Mesodermal cell (in vitro differentiated cells): ENCODE measurements around the gene TPPP.
"Not testable (repeated sequence)": the region's sequence is repeated elsewhere in the genome, so short reads cannot be mapped to it uniquely, and the experiment has no call there.

ENCODE experiments used
- H3K27ac ChIP-seq: 2 replicates; pipeline ENCODE4 v1.7.0; 2013; ENCODE audit warnings: mild to moderate bottlenecking, low read depth, low read length, moderate library complexity; ENCODE audit not compliant: severe bottlenecking
- H3K36me3 ChIP-seq: 2 replicates; pipeline ENCODE4 v1.7.1; 2013; ENCODE audit warnings: mild to moderate bottlenecking, low read length, moderate library complexity; ENCODE audit not compliant: control insufficient read depth, insufficient read depth
- H3K4me1 ChIP-seq: one replicate; pipeline ENCODE4 v1.7.1; 2013; ENCODE audit warnings: mild to moderate bottlenecking, low read length; ENCODE audit not compliant: insufficient read depth, control insufficient read depth, poor library complexity, severe bottlenecking
- H3K4me3 ChIP-seq: 2 replicates; pipeline ENCODE4 v1.7.0; 2013; ENCODE audit warnings: low read length, control low read depth, mild to moderate bottlenecking; ENCODE audit not compliant: insufficient read depth, poor library complexity, severe bottlenecking; ENCODE audit errors: extremely low read depth
- H3K9me3 ChIP-seq: 2 replicates; pipeline ENCODE4 v1.7.1; 2013; ENCODE audit warnings: mild to moderate bottlenecking, low read length, moderate library complexity; ENCODE audit not compliant: control insufficient read depth
- WGBS, 2 experiments: methylation state at CpG; one replicate each; pipeline ENCODE4 v1.1.5; 2013; ENCODE audit warnings: missing lambda C conversion rate in 2 of 2; ENCODE audit not compliant: insufficient coverage in 2 of 2; 5-methylcytosine and 5-hydroxymethylcytosine counted together

The TPPP gene

GRCh38 chr5:692529-693041, 567 bp downstream of the TPPP start:
- WGBS, 2 experiments = 5% methylated on average over 4 of the region's 41 CpGs; no CpG with 5 or more reads in 1 of the 2 experiments
- H3K27ac ChIP-seq, H3K36me3 ChIP-seq, H3K9me3 ChIP-seq, H3K4me1 ChIP-seq: not testable (repeated sequence)
- H3K4me3 ChIP-seq = peak overlapping the region; percentile 19

- H3K4me1 ChIP-seq = no peaks in the 10 kb centered on the region
- no peaks in the 10 kb centered on the region for H3K36me3 ChIP-seq
- H3K4me3 ChIP-seq = no peak overlapping the region
- no CpG with 5 or more reads among the region's 2 CpGs for WGBS, 2 experiments
- no peak overlapping the region for H3K27ac ChIP-seq
- H3K9me3 ChIP-seq = no peaks in the 10 kb centered on the region
Measured at GRCh38 chr5:691817-692528, 1.2 kb downstream of the TPPP start.

- not testable (repeated sequence) for H3K9me3 ChIP-seq, H3K4me1 ChIP-seq, H3K27ac ChIP-seq, H3K36me3 ChIP-seq, H3K4me3 ChIP-seq
- WGBS, 2 experiments = no CpG with 5 or more reads among the region's 23 CpGs
Measured at GRCh38 chr5:691049-691448, 2.1 kb downstream of the TPPP start.

DNA sequence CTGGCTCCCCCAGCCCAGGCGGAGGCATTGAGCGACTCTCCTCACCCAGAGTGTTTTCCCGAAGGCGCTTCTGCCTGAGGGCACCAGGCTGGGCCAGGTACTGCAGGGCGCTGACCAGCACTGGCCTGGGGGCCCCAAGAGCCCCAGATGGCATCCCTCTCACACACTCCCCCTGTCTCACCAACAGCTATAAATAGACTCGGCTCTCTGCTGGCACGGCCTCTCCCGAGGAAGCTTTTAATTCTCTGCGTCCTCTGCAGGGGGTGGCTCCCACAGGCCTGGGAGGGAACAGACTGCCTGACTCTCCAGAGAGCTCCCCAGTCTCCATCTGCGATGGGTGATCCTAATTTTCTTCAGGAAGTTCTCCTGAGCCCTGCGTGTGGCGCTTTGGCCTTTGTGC, 2.9 kb downstream of the TPPP start:
- not testable (repeated sequence) for H3K4me1 ChIP-seq, H3K4me3 ChIP-seq, H3K9me3 ChIP-seq, H3K27ac ChIP-seq, H3K36me3 ChIP-seq
- WGBS, 2 experiments = no CpG with 5 or more reads among the region's 12 CpGs

DNA sequence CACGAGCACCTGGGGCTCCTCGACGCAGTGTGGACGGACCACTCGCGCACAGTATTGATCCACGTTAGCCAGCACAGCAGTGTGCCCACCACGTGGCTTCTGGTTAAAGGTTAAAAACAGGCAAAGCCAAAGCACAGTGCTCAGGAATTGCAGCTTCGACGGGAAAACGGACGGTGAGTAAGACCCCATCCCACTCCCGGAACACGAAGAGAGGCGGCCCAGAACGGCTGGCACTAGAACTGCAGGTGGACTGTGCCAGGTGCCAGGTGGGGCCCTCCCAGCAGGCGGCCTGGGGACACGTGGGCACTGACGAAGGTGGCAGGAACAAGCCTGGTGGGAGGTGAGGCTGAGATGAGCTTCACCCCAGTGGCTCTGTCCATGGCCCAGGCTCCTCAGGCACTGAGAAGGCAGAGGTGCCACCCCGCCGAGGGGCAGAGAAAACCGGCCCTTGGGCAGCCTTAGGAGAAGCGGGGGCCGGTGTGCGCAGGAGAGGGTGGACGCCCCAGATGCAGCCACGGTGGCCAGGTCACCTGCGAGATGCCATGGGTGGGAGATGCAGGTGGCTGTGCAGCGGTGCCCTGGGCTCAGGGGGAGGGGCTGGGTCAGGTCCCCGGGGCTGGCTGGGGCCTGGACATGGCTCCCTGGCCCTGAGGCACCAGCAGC, 4.7 kb downstream of the TPPP start:
- H3K27ac ChIP-seq, H3K4me3 ChIP-seq, H3K4me1 ChIP-seq, H3K36me3 ChIP-seq, H3K9me3 ChIP-seq: not testable (repeated sequence)
- 71 to 93% methylated on average over 8 to 11 of the region's 30 CpGs for WGBS, 2 experiments

- H3K36me3 ChIP-seq, H3K4me1 ChIP-seq, H3K9me3 ChIP-seq, H3K4me3 ChIP-seq, H3K27ac ChIP-seq: not testable (repeated sequence)
- WGBS, 2 experiments = no CpG with 5 or more reads among the region's 12 CpGs
Measured at GRCh38 chr5:686936-687335, 6.2 kb downstream of the TPPP start.

- not testable (repeated sequence) for H3K9me3 ChIP-seq, H3K36me3 ChIP-seq, H3K4me1 ChIP-seq, H3K4me3 ChIP-seq, H3K27ac ChIP-seq
- WGBS, 2 experiments = 89 to 94% methylated on average over 5 to 8 of the region's 12 CpGs
Measured at GRCh38 chr5:686172-686523, 7.0 kb downstream of the TPPP start.

DNA sequence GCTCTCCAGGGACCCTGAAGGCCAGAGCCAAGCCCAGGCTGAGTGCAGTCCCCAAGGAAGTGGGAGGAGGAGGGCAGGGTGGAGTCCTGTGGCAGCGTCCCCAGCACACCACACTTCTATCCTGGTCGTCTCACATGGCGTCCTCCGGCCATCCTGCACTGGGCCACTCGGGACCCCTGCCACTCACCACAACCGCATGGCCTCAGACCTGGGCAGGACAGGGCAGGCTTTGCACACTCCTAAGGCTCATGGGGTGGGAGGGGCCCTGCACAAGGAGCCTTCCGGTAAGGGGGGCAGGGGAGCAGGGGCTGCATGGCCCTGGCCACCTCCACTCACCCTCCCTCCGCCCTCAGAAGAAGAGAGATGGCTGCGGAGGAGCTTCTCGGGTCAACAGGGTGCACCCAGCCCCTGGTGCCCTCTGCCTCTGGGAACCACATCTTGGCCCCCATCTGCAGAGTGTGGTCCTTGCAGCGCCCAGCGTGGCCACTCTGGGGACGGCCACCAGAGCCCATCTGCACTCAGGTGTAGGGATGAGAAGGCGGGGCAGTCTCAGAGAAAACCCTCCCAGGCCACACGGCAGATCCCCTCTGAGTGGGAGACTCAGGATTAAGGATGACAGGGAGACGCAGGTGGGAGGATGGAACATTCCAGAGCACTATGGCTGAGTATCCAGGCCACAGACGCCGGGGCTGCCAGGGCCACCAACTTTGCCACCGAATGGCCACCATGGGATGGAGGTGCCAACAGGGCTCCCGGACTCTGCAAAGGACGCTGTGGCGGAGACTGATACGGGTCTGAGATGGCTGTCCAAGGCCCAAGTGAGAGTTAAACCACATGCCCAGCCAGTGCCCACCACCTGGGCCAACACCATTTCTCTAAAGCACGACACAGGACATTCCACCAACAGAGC, 7.6 kb downstream of the TPPP start:
- Histone ChIP-seq H3K4me1 (no peaks in the 10 kb centered on the region), H3K27ac (no peak overlapping the region), H3K36me3 (no peaks in the 10 kb centered on the region), H3K4me3 (no peak overlapping the region), H3K9me3 (no peaks in the 10 kb centered on the region)
- WGBS, 2 experiments = 90 to 92% methylated on average over 13 to 21 of the region's 24 CpGs

DNA sequence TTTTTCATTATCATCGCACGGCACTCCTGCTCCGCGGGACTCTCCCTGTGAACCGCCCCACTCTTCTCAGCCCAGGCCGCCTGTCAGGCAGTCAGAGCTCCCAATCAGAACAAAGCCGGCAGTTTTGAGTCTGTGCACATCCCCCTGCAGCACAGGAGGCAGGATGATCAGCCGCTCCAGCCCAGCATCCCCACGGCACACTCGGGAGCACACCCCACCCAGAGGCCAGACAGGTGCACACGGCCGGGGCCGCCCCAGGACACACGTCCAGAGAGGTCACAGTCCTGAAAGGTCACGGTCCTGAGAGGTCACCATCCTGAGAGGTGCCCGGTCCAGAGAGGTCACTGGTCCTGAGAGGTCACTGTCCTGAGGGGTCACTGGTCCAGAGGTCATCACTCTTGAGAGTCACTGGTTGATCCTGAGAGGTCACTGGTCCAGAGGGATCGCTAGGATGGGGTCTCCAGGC, 8.4 kb downstream of the TPPP start:
- H3K9me3 ChIP-seq = no peaks in the 10 kb centered on the region
- WGBS, 2 experiments = 86 to 90% methylated on average over 17 of the region's 17 CpGs
- no peaks in the 10 kb centered on the region for H3K4me1 ChIP-seq
- no peak overlapping the region for H3K4me3 ChIP-seq
- H3K36me3 ChIP-seq = no peaks in the 10 kb centered on the region
- no peak overlapping the region for H3K27ac ChIP-seq

DNA sequence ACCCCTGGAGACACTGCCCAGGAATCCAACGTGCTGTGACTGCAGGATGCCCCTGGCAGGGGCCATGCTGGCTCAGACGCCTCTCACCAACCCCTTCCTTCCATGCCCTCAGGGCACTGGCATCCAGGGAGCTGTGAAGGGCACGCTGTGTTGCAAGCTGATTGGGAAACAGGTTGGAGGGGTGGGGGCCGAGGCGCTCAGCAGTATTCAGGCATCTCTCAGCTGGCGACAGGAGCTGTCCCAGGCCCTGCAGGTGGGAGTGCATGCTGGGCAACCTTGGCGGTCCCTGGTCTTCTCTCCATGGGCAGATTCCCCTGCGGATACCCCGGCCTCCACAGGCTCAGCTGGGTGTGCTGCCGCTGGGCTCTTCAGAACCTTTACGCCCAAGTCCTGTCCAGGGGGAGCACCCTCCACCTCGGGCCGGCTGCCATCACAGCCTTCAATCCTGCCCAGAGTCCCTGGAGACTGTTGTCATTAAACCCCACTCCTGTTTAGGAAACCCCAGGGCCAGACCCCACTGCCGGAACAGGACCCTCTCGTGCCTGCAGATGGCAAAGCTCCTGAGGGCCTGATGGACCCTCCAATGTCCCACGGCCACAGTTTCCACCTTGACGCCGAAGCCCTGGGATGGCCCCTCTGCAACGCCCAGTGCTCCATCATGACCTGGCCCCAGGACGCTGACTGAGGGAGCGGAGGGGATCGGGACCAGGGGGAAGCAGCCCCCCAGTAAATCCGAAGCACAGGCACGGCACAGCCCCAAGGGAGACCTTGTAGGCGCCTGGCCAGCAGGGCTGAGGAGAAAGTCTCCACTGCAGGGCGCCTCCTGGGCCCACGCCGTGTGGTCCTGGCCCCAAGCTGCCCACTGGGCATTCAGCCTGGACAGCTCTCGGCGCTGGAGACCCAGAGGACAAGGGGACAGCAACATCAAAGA, 9.3 kb downstream of the TPPP start:
- H3K27ac ChIP-seq = no peak overlapping the region
- no peak overlapping the region for H3K4me3 ChIP-seq
- no peaks in the 10 kb centered on the region for H3K36me3 ChIP-seq
- H3K9me3 ChIP-seq = no peaks in the 10 kb centered on the region
- no peaks in the 10 kb centered on the region for H3K4me1 ChIP-seq
- 88 to 89% methylated on average over 24 to 25 of the region's 30 CpGs for WGBS, 2 experiments
